Measurements from ENCODE around the gene NDFIP2.
"Not testable (repeated sequence)": the region's sequence is repeated elsewhere in the genome, so short reads cannot be mapped to it uniquely, and the experiment has no call there.

NDFIP2 gene

DNA sequence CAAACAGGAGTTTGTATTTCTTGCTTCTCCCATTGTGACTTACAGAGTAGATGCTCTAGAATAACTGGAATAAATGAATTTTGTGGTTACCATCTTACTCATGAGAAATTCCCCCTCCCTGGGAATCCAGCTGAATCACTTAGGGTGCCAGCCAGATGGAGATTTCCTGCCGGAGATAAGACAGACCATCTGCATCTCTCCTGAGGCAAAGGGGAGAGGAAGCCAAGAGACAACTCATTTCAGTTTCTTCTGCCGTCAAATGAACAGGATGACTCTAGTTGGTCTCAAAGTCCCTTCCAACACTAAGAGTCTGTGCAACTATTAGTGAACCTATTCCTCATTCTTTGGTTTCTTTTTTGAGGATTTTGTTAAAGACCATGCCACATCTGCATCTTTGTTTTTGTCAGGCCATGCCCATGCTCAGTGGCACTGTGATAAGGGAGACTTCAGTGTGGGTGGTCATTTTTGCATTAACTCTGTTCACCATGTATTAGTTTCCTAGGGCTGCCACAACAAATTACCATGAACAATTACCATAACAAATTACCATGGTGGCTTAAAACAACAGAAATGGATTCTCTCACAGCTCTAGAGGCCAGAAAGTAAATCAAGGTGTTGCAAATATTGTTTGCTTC is 112.8 kb downstream of the NDFIP2 start:
- DNase-seq (ENCODE audit: low spot score), result no peak

GRCh38 chr13:79600146-79600545 is 119.2 kb downstream of the NDFIP2 start:
- DNase-seq (ENCODE audit: low spot score), result not testable (repeated sequence)

DNA sequence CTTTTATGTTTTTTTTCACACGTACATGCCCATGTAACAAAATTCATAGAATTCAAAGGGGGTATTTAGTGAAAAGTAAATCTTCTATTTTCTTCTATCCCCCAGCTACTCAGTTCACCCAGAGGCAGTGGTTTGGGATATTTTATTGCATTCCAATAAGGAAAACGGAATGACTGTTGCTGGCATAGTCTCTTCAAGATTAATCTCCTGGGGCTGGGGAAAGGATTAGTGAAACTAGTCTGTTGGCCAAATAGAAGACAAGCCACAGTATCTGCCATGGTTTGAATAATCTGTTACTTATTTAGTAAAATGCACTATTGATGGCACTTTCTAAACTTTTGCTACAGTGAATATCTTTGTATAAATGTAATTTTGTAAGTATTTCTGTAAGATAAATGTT is 122.0 kb downstream of the NDFIP2 start:
- no peak for DNase-seq (ENCODE audit: low spot score)

- DNase-seq (ENCODE audit: low spot score), result no peak
Measured at GRCh38 chr13:79604752-79605151, 123.8 kb downstream of the NDFIP2 start.
